Articular chondrocyte of knee joint (primary cell): ENCODE measurements around the gene SMAD1. TPM values are rescaled to one million over a fixed set of nuclear protein-coding genes. Genes with fewer than 3 reads are reported as not detected.

ENCODE experiments used
- total RNA-seq: library from RNA; depleted of rRNA; stranded (reverse); fragments of >200 nt; gene quantifications from 2 replicates; pipeline ENCODE4 v1.2.3, GENCODE V29; 2012

The SMAD1 gene
- total RNA-seq, result 35.7 and 47.8 TPM in 2 replicates

DNA sequence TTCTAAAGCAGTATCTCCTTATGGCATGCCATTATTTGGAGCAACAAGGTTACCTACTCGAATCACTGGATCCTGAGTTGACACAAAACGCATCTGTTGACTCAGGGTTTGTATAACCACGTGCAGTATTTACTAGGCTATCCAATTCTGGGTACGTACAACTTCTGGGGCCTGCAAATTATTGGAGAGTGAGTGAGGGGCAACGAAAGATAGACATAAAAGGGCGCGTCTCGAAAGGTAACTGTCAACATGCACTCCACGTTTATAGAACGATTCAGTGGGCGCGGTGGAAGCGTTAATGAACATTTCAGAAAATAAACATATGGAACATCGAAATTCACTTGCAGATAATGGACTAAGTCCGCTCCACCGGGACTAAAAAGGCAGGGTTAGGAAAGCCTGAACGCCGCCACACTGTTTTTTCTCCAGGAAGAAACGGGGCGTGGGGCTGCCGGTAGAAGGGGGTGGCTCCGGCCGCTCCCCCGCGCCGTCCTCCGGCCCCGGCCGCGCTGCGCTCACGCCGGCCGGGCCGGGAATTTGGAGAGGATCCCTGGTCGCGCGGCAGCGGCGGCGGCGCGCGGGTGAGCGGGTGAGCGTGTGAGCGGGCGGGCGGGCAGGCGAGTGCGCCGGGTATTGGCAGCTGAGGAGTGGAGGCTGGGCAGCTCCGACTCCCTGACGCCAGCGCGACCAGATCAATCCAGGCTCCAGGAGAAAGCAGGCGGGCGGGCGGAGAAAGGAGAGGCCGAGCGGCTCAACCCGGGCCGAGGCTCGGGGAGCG lies at the start of gene SMAD1:
Gene SMAD1, plus strand, starts transcription at position 690 of the 778 bp plus-strand sequence. CDS start 32,761 bp downstream, outside the sequence.

Other genes with a start within 250 kb of the SMAD1 start
- 6.5 and 9.2 TPM in 2 replicates for gene MMAA, start 137.5 kb downstream of the SMAD1 start, total RNA-seq
- gene C4orf51, start 198.3 kb downstream of the SMAD1 start, total RNA-seq, result not detected in 2 replicates